NCI-H146 (cell line): Measurements from ENCODE around the gene KAZALD1.
A peak's percentile ranks its signal among the peaks of the same experiment; 100 is the strongest.

Source experiments
- DNase-seq: peaks from one replicate; lab custom pipeline; 2025; lab: John Stamatoyannopoulos, UW

Gene KAZALD1

GRCh38 chr10:101095550-101096213 is 33.9 kb downstream of the KAZALD1 start:
- DNase-seq: peak; percentile 86

- DNase-seq: no peak
Measured at GRCh38 chr10:101096378-101096777, 34.6 kb downstream of the KAZALD1 start.

GRCh38 chr10:101097881-101098280 is 36.1 kb downstream of the KAZALD1 start:
- no peak for DNase-seq

- DNase-seq: no peak
Measured at GRCh38 chr10:101099901-101100300, 38.1 kb downstream of the KAZALD1 start.

DNA sequence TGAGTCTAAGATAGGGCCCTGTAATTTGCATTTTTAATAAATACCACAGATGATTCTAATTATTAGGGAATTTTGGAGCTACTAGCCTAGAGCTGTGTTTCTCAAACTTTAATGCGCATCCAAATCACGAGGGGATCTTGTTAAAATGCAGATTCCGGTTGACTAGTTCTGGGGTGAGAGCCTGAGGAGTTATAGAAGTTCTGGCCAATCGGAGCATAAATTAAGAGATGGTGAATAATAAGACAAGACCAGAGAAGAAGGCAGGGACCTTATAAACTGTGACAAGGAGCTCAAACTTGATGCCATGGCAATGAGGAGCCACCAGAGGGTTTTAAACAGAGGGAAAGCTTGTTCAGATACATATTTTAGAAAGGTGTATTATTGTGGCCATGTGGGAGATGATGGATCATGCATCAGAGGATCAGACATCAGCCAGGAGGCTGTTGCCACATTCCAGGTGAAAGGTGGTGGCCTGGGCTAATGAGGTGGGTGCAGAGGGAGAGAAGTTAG is 39.6 kb downstream of the KAZALD1 start:
- DNase-seq: no peak

DNA sequence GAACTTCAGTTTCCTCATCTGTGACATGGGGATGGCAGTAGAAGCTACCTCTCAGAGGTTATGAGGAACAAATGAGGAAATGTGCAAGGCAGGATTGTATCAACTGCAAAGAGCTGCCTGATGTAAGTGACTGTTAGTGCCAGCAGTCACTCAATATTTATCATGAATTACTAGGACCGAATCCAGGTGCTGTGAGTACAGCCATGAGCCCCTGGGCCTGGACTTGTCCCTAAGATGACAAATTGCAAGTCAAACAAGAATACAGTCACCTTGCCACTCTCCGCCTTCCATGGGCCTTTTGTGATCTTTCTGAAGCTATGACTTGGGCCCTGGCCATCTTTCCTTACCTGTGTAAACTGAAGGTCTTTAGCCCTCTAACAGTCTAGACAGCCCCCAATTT is 41.6 kb downstream of the KAZALD1 start:
- DNase-seq: no peak

DNA sequence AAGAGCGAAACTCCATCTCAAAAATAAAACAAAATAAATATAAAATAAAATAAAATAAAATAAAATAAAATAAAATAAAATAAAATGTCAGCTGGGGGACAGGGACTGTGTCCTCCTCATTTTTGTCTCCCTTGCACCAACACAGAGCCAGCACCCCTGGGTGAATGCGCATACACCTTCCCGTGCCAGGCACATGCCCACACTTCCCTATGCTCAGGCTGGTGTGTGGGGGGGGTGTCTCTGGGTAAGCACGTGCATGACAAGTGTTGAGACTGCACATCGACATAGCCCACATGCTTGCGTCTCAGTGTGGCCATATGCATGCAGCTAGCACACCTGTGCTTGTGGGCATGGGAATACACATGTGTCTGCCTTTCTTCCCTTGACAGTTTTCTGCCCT is 44.6 kb downstream of the KAZALD1 start:
- DNase-seq: no peak

DNA sequence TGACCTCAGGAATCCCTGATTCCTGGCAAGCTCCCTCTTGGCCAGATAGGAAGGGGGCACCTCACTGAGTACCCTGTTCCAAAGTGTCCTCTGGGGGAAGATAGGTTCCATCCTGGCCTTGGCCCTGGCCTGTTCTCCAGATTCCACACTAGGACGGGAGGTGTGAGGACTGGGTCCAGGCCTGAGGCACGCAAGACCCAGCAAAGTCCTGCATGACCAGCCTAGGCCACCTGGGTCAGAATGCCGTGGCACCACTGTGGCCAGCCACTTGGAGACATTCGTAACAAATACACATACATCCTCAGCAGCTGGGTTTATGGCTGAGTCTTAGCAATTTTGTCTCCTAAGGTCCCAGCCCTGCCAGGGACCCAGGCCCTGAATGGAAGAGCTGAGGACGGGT is 46.0 kb downstream of the KAZALD1 start:
- no peak for DNase-seq

DNA sequence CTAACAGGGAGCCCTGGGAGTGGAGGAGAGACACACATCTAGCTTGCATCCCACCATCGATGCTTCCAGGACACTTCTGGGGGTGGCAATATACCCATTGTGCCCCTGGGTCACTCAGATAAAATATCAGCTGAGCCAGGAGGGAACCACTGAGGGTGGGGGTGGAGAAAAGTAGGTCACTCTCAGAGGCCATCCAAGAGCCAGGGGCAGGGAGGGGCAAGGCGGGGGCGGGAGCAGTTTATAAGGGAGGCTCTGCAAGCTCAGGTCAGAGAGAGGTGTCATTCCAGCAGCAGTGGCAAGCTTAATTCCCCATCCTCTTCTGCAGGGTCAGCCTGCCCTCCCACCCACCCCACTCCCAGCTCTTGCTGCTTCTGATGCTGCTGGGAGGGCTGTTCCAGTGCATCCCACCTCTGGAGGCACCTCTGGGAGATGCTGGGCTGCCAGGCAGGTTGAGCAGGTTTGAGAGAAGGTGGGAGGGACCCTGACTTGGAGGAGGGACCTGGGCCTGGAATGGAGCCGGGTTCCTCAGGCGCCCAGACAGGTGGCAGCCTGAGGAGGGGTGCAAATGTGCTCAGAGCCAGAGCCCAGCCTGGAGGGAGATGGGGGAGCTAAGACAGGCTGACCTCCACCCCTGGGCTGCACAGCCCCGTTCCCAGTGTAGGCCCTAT is 49.2 kb downstream of the KAZALD1 start:
- no peak for DNase-seq

GRCh38 chr10:101111547-101111946 is 49.8 kb downstream of the KAZALD1 start:
- no peak for DNase-seq

- DNase-seq: no peak
Measured at GRCh38 chr10:101112799-101113594, 51.2 kb downstream of the KAZALD1 start.

GRCh38 chr10:101113890-101114403 is 52.2 kb downstream of the KAZALD1 start:
- no peak for DNase-seq

DNA sequence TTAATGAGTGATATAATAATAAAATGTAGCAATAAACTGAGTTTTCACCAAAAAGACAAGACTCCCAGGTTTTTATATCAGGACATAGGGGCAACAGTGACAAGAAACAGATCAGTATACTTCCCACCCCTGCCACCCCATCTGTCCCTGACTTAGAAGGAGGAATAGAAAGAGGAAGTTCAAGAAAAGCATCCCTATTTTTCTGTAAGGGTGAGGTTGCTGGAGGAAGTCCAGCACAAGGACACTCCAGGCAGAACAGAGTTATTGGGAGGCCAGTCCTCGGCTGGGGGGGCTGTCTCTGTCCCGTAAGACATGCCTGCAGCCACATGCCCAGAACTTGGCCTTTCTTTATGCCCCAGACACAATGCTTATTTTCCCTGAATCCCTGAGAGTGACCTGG is 52.9 kb downstream of the KAZALD1 start:
- no peak for DNase-seq
